GM12878 (cell line): ENCODE data around the gene TOX2. TPM values are rescaled to one million over a fixed set of nuclear protein-coding genes. Genes with fewer than 3 reads are reported as not detected.

ENCODE experiments used
- CREB1 ChIP-seq: IDR thresholded peaks from 2 replicates; pipeline ENCODE4 v1.6.1; 2012; ENCODE audit warnings: low read depth, mild to moderate bottlenecking, inconsistent platforms
- EED ChIP-seq: sonication (generic); IDR thresholded peaks from 2 replicates; pipeline ENCODE4 v1.6.1; 2016; ENCODE audit warnings: antibody characterized with exemption, low read depth
- NFYB ChIP-seq: IDR thresholded peaks from 2 replicates; pipeline ENCODE4 v1.6.1; 2011; ENCODE audit warnings: low read depth, mild to moderate bottlenecking, low read length, improper control_type of control experiment, moderate library complexity; ENCODE audit not compliant: insufficient read depth
- PAX8 ChIP-seq: fragments of 450-650 bp; IDR thresholded peaks from 2 replicates; pipeline ENCODE4 v1.6.1; 2017; ENCODE audit warnings: mild to moderate bottlenecking, moderate library complexity
- RELA ChIP-seq: fragments of 450-650 bp; IDR thresholded peaks from 2 replicates; pipeline ENCODE4 v1.8.0; 2014; ENCODE audit warnings: borderline replicate concordance; ENCODE audit not compliant: partially characterized antibody
- SREBF2 ChIP-seq: IDR thresholded peaks from 2 replicates; pipeline ENCODE4 v1.6.1; 2012; ENCODE audit warnings: mild to moderate bottlenecking, low read length
- ZNF24 ChIP-seq: fragments of 450-650 bp; IDR thresholded peaks from 2 replicates; pipeline ENCODE4 v1.6.1; 2017; ENCODE audit warnings: antibody characterized with exemption, mild to moderate bottlenecking
- polyA plus RNA-seq, 11 experiments: library from polyadenylated mRNA; depleted of rRNA in 4 of 11; unstranded in 6 of 11; stranded (reverse) in 5 of 11; fragments of >200 nt; fragmentation: Nextera tagmentation in 4 of 11; fragmentation: Illumina TruSeq in 1 of 11; extraction: Ambion mirVana in 4 of 11; extraction: Trizol in 1 of 11; gene quantifications; 1 replicate in 1 of 11; 2 replicates in 10 of 11; pipeline versions ENCODE4 v1.2.1 to v1.2.3, GENCODE V29; 2011 to 2016; ENCODE audit warnings: inconsistent platforms in 2 of 11, missing spikeins in 2 of 11, low read depth in 1 of 11
- total RNA-seq, 4 experiments: library from RNA; depleted of rRNA in 3 of 4; stranded (reverse); fragments of >200 nt in 3 of 4; fragmentation: Illumina TruSeq in 1 of 4; extraction: Trizol in 1 of 4; gene quantifications; 2 replicates each; pipeline versions ENCODE4 v1.2.1 to v1.2.3, GENCODE V29; 2013 to 2021
- TF ChIP-seq, protein P1 (sequence below): fragments of 450-650 bp; conservative IDR thresholded peaks from 2 replicates; pipeline ENCODE4 v1.6.1; 2017; ENCODE audit warnings: mild to moderate bottlenecking, moderate library complexity
- TF ChIP-seq, protein P2 (sequence below): fragments of 450-650 bp; formaldehyde crosslinking; IDR thresholded peaks from 2 replicates; pipeline ENCODE4 v1.4.0; 2020; ENCODE audit warnings: mild to moderate bottlenecking, moderate library complexity

Gene TOX2
- total and polyA plus RNA-seq, 10 of the 15 experiments (the other 5 are each of a cell fraction or from before 2014, with no cell fraction given), result 2.6 to 40.5 (median 7.9) TPM

DNA sequence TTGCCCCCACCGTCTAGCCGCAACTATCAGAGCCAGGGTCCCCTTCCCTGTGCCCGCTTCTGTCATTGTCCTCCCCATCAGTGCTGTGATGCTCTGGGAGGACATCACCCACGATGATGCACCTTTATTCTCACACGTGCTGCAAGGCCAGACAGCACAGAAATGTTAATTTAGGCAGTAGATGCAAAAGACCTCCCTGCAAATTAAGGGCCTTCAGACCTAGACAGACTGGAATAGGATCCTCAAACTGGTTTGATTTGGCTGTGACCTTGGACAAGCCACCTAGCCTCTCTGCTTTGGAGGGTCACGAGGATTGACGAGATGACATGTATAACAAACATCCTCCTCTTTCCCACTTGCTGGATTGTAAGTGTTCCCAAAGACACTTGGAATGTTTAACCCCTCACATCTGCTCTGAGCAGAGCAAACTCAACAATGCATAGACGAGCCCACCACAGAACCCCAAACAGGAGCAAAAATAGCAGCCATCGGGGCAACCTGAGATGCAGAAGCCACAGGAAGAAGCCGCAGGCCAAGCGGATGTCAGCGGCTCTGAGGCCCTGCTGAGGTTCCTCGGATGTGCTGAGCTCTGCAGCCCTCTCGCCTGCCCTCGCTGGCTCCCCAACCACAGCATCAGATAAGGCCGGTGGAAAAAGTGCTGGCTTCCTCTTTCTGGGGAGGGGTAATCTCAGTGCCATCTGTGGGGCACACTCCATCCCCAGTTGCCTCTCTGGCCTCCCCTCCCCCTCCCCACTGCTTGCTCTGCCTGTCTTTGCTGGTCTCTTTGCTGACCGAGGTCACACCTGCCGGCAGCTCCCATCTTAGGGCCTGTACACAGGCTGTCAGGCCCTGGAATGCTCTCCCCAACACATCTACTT, 35.3 kb downstream of the TOX2 start (continued):
- TF ChIP-seq, protein P1, sequence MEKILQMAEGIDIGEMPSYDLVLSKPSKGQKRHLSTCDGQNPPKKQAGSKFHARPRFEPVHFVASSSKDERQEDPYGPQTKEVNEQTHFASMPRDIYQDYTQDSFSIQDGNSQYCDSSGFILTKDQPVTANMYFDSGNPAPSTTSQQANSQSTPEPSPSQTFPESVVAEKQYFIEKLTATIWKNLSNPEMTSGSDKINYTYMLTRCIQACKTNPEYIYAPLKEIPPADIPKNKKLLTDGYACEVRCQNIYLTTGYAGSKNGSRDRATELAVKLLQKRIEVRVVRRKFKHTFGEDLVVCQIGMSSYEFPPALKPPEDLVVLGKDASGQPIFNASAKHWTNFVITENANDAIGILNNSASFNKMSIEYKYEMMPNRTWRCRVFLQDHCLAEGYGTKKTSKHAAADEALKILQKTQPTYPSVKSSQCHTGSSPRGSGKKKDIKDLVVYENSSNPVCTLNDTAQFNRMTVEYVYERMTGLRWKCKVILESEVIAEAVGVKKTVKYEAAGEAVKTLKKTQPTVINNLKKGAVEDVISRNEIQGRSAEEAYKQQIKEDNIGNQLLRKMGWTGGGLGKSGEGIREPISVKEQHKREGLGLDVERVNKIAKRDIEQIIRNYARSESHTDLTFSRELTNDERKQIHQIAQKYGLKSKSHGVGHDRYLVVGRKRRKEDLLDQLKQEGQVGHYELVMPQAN, result no peak
- TF ChIP-seq ZNF24, result no peak
- no peak for TF ChIP-seq SREBF2
- TF ChIP-seq NFYB, result no peak
- TF ChIP-seq PAX8, result no peak
- TF ChIP-seq RELA, result no peak
- peak; percentile 88 for TF ChIP-seq EED
- no peak for TF ChIP-seq CREB1
- TF ChIP-seq, protein P2, sequence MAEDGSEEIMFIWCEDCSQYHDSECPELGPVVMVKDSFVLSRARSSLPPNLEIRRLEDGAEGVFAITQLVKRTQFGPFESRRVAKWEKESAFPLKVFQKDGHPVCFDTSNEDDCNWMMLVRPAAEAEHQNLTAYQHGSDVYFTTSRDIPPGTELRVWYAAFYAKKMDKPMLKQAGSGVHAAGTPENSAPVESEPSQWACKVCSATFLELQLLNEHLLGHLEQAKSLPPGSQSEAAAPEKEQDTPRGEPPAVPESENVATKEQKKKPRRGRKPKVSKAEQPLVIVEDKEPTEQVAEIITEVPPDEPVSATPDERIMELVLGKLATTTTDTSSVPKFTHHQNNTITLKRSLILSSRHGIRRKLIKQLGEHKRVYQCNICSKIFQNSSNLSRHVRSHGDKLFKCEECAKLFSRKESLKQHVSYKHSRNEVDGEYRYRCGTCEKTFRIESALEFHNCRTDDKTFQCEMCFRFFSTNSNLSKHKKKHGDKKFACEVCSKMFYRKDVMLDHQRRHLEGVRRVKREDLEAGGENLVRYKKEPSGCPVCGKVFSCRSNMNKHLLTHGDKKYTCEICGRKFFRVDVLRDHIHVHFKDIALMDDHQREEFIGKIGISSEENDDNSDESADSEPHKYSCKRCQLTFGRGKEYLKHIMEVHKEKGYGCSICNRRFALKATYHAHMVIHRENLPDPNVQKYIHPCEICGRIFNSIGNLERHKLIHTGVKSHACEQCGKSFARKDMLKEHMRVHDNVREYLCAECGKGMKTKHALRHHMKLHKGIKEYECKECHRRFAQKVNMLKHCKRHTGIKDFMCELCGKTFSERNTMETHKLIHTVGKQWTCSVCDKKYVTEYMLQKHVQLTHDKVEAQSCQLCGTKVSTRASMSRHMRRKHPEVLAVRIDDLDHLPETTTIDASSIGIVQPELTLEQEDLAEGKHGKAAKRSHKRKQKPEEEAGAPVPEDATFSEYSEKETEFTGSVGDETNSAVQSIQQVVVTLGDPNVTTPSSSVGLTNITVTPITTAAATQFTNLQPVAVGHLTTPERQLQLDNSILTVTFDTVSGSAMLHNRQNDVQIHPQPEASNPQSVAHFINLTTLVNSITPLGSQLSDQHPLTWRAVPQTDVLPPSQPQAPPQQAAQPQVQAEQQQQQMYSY (CRISPR knock-in tag), result no peak
